ENCODE results near the gene GGN. TPM values are rescaled to one million over a fixed set of nuclear protein-coding genes. Genes with fewer than 3 reads are reported as not detected.

GGN gene
- total and polyA plus RNA-seq, 2 of the 13 experiments (the other 11 are each of a cell fraction or from before 2014, with no cell fraction given): not detected

- Histone ChIP-seq H3K27me3 (ENCODE audit: control insufficient read depth in 1 of 2, insufficient read depth in 2 of 2, low read length in 2 of 2) (peaks cover 3 to 32% of the 10 kb centered on the region in 2 experiments; a peak in 3 of 5 replicates), H2AFZ (ENCODE audit: low read length) (no peak overlapping the region), H3K9me3 (ENCODE audit: low read length) (no peaks in the 10 kb centered on the region), H3K27ac (ENCODE audit: extremely low read length, insufficient read depth, low read length) (no peak overlapping the region), H3K4me3 (replicated peaks in 1 of 3; ENCODE audit: insufficient read depth in 1 of 3, low read depth in 2 of 3, low read length in 3 of 3) (no peak overlapping the region), H3K36me3 (replicated peaks in 1 of 2; ENCODE audit: control insufficient read depth in 1 of 2, insufficient read depth in 2 of 2, low read length in 2 of 2) (no peaks in the 10 kb centered on the region), H3K9ac (ENCODE audit: insufficient read depth, low read depth, low read length) (no peak overlapping the region), H4K20me1 (ENCODE audit: insufficient read depth, low read length) (no peaks in the 10 kb centered on the region), H3K79me2 (ENCODE audit: insufficient read depth, low read length) (no peaks in the 10 kb centered on the region), H3K4me1 (ENCODE audit: insufficient read depth, low read length) (no peaks in the 10 kb centered on the region), H3K4me2 (ENCODE audit: low read depth, low read length) (no peak overlapping the region)
- POLR2A ChIA-PET: no interaction called here
- in situ Hi-C loops (cut with HindIII; ENCODE audit: extremely low pct_ligation_motif_present, low pct_unique_long_range_greater_than_20kb): no loop called here
- no peak for FAIRE-seq
- TF ChIP-seq SCMH1 (CRISPR knock-in tag; IDR thresholded peaks at IDR 0.05; ENCODE audit: borderline replicate concordance): no peak
- TF ChIP-seq ZNF121 (CRISPR knock-in tag; IDR thresholded peaks at IDR 0.05): no peak
- no peak for TF ChIP-seq TOE1 (CRISPR knock-in tag; IDR thresholded peaks at IDR 0.05)
- TF ChIP-seq FIP1L1 (IDR thresholded peaks at IDR 0.05; ENCODE audit: borderline replicate concordance, insufficient read depth, low read depth, low read length): no peak
- no peak for TF ChIP-seq HOXA3 (CRISPR knock-in tag; IDR thresholded peaks at IDR 0.05)
- no peak for TF ChIP-seq GZF1 (CRISPR knock-in tag; IDR thresholded peaks at IDR 0.05)
- no peak for ATAC-seq
- intact Hi-C loops (cut with micrococcal nuclease; ENCODE audit: unreplicated experiment): no loop called here
- DNase-seq (ENCODE audit: low spot score): no peak
- no TSS peak for BruUV-seq (replicated peaks)
- CTCF ChIA-PET (ENCODE audit: low intra/inter-chr PET ratio, low total read pairs): no interaction called here
- WGBS (ENCODE audit: low lambda C conversion rate): 35% methylated on average over 3 of the region's 7 CpGs
Measured at GRCh38 chr19:38422438-38422837, 34.6 kb upstream of the GGN start.

- intact Hi-C loops (cut with micrococcal nuclease; ENCODE audit: unreplicated experiment) (no loop called here), in situ Hi-C loops (cut with HindIII; ENCODE audit: extremely low pct_ligation_motif_present, low pct_unique_long_range_greater_than_20kb) (no loop called here)
- ChIA-PET POLR2A (no interaction called here), CTCF (ENCODE audit: low intra/inter-chr PET ratio, low total read pairs) (no interaction called here)
- no peaks in the 10 kb centered on the region for H3K79me2 ChIP-seq (ENCODE audit: insufficient read depth, low read length)
- no peaks in the 10 kb centered on the region for H3K36me3 ChIP-seq (replicated peaks in 1 of 2; ENCODE audit: control insufficient read depth in 1 of 2, insufficient read depth in 2 of 2, low read length in 2 of 2)
- no peak overlapping the region for H3K27ac ChIP-seq (ENCODE audit: extremely low read length, insufficient read depth, low read length)
- peaks cover 3 to 37% of the 10 kb centered on the region in 2 experiments; a peak in 4 of 5 replicates for H3K27me3 ChIP-seq (ENCODE audit: control insufficient read depth in 1 of 2, insufficient read depth in 2 of 2, low read length in 2 of 2)
- H2AFZ ChIP-seq (ENCODE audit: low read length): no peak overlapping the region
- BruUV-seq (replicated peaks): no TSS peak
- no peak for FAIRE-seq
- ATAC-seq: no peak
- H3K4me3 ChIP-seq (replicated peaks in 1 of 3; ENCODE audit: insufficient read depth in 1 of 3, low read depth in 2 of 3, low read length in 3 of 3): no peak overlapping the region
- H3K9ac ChIP-seq (ENCODE audit: insufficient read depth, low read depth, low read length): no peak overlapping the region
- WGBS (ENCODE audit: low lambda C conversion rate): 48% methylated on average over 5 of the region's 14 CpGs
- no peaks in the 10 kb centered on the region for H3K9me3 ChIP-seq (ENCODE audit: low read length)
- no peak overlapping the region for H3K4me2 ChIP-seq (ENCODE audit: low read depth, low read length)
- H3K4me1 ChIP-seq (ENCODE audit: insufficient read depth, low read length): no peaks in the 10 kb centered on the region
- no peaks in the 10 kb centered on the region for H4K20me1 ChIP-seq (ENCODE audit: insufficient read depth, low read length)
- DNase-seq (ENCODE audit: low spot score): no peak
- TF ChIP-seq TEAD2 (CRISPR knock-in tag; IDR thresholded peaks at IDR 0.05) (no peak), ZGPAT (CRISPR knock-in tag; IDR thresholded peaks at IDR 0.05) (no peak), ZNF883 (CRISPR knock-in tag; IDR thresholded peaks at IDR 0.05; ENCODE audit: not compliant biosample characterization) (no peak), ZNF850 (CRISPR knock-in tag; conservative IDR thresholded peaks at IDR 0.05) (no peak)
Measured at GRCh38 chr19:38421856-38422255, 34.0 kb upstream of the GGN start.
